G401.6 (cell line): ENCODE data around the gene RPGRIP1L.
"Not testable (repeated sequence)": the region's sequence is repeated elsewhere in the genome, so short reads cannot be mapped to it uniquely, and the experiment has no call there.

Experiments
- FAIRE-seq: peaks from 2 replicates; lab custom pipeline; 2012; peaks lifted over from hg19 to GRCh38; lab: Jason Lieb, UNC

The RPGRIP1L gene

DNA sequence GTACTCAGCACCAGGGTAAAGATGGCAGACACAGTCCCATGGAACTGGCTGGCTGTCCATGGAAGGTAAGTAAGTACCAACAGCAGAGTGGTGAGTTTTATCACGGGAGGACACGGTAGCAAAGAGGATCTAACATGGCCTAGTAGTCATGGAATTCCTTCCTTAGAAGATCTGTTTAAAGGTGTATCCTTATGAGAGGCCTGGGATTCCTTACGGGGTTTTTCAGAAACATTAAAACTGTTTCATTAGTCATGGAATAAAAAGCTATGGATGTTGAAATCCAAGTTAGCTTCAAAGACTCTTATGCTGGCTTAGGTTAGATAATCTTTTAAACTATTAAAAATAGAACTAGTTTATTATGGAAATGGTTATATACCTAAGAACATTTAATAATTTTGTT is 7.7 kb upstream of the RPGRIP1L start:
- no peak for FAIRE-seq

GRCh38 chr16:53708490-53708889 is 4.8 kb upstream of the RPGRIP1L start:
- no peak for FAIRE-seq

GRCh38 chr16:53707671-53708070 is 4.0 kb upstream of the RPGRIP1L start:
- no peak for FAIRE-seq

DNA sequence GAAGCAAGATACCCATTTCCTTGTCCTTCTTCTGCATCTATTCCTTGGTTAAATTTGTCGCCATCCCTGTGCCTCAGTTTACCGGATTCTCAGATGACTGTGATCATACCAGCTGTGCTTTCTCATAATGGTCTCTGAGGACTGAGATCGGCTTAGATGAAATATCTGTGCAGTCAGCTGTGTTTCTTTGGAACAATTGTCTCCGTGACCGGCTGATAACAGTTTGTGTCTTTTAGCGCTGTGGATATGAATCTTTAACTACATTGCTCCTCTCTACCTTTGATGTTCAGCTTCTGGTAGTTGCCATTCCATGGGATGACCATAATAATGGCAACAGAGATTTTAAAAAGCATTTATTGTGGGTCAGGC is 770 bp upstream of the RPGRIP1L start:
- FAIRE-seq = no peak

GRCh38 chr16:53698271-53698670 is 5.4 kb downstream of the RPGRIP1L start:
- not testable (repeated sequence) for FAIRE-seq

DNA sequence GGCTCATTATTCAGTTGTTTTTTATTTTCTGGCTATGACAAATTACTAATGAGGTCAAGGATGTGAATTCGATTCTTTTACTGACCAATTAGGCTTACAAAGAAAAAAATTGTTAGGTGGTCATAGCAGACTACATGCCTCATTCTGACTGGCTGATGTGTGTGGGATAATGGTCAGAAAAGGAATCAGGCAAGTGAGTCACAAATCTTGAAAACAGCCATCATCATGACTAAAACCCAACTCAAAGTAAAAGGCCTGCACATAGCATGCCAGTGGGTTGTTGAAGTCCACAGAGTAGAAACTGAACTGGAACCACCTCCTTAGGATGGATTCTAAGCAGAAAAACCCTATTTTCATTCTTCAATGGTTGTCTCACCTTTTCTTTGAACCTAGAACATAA is 8.6 kb downstream of the RPGRIP1L start:
- FAIRE-seq = no peak

DNA sequence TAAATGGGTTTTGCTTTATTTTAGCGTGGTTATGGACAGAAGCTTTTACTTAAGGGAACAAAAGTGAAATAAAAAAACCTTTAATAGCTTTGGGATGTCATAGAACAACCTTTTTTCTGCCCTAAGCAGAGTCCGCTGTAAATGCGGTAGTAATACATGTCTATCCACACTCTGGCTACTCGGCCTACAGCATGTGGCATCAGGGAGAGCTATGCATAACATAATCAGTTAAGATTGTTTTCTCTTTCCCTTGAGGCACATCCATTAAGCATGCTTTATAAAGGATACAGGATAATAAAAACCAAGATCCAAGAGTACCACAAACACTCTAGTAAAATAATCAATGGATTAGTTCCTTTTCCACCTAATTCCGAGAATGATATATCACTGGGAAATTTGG is 10.3 kb downstream of the RPGRIP1L start:
- no peak for FAIRE-seq

DNA sequence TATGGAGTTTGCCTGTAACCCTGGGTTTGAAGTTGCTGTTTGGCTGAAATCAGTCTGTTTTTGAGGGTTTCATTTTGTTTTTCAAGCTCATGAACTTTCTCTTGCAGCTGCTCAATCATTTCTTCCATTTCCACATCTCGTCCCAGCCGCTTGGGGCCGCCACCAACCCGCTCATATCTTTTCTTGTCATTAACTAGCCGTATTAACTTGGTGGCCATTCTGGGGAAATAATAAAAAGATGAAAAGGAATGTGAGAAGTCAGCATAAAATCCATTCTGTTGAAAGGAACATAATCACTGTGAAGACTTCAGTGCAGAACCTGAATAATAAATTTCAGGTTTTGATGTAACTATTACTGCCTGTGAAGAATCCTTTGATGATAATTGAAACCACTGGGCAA is 11.5 kb downstream of the RPGRIP1L start:
- FAIRE-seq = no peak

GRCh38 chr16:53690771-53691170 is 12.9 kb downstream of the RPGRIP1L start:
- FAIRE-seq = no peak

DNA sequence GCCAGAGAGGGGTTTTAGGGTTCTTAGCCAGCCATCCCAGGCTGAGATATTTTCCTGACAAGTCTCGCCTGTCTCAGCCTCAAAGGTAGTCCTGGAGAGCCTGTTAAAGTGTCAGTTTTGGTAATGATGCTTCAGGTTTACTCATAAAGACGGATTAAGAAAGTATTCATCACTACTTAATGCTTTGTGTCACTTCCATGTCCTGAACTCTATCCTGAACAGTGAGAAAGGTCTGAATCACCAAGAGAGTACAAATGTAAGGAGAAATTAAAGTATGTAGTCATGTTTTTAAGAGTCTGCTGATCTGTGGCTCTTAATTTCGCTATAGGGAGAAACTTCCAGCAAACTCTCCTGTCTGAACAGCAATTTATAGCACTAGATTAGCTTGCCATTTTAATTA is 14.0 kb downstream of the RPGRIP1L start:
- no peak for FAIRE-seq

GRCh38 chr16:53686710-53687109 is 16.9 kb downstream of the RPGRIP1L start:
- no peak for FAIRE-seq

GRCh38 chr16:53685334-53685733 is 18.3 kb downstream of the RPGRIP1L start:
- FAIRE-seq = not testable (repeated sequence)

GRCh38 chr16:53681354-53681753 is 22.3 kb downstream of the RPGRIP1L start:
- FAIRE-seq = no peak

DNA sequence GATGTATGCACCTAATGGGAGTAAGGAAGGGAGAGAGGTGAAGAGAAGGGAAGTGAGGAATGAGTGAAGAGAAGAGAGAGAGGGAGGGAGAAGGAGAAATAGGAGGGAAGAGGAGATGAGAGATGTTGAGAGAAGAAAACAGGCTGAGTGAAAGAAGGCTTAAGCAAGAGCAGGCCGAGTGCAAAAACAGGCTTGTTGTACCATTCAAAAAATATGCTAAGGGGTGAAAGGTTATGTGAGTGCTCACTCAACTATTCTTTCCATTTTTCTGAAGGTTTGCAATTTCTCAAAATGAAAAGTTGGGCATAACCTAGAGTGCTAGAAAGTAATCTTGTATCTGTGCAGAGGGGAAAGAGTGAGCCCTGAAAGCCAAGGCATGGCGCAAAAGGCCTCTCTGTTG is 22.9 kb downstream of the RPGRIP1L start:
- no peak for FAIRE-seq

- FAIRE-seq = no peak
Measured at GRCh38 chr16:53678756-53679343, 24.8 kb downstream of the RPGRIP1L start.

DNA sequence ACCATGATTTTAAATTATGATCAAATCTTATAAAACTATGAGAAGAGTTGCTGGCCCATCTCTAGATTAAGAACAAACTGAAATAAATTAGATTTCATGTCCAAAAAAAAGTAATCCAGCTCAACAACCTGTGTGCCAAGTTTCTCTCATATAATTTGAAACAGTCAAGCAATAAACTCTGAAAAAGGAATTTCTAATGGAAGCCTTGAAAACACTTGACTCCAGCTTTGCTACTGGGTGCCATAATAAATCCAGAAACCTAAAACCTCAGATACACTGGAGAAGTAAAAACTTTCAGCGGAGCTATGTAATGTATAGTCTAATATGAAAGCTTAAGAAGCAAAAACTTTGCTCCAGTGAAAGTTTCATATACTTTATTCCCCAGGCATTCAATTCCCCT is 25.5 kb downstream of the RPGRIP1L start:
- no peak for FAIRE-seq

DNA sequence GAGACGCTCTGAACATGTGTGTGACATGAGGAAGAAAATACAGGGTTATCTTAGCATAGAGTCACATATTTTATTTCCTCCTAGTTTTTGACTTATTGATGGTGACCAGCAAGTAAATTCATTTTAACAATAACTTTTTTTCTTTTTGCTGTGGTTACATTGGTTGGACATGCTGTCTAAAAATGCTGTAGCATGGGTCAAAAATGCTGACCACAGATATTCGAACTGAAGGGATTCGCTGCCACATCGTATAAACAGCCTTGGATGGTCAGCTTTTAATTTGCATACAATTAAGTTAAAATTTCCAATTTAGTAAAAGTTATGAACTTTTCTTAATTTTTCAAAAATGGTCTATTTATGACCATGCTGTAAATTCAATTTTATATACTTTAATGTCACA is 30.5 kb downstream of the RPGRIP1L start:
- no peak for FAIRE-seq

- no peak for FAIRE-seq
Measured at GRCh38 chr16:53672461-53672860, 31.2 kb downstream of the RPGRIP1L start.

- no peak for FAIRE-seq
Measured at GRCh38 chr16:53668869-53669268, 34.8 kb downstream of the RPGRIP1L start.

GRCh38 chr16:53666786-53667415 is 36.8 kb downstream of the RPGRIP1L start:
- FAIRE-seq = no peak

- no peak for FAIRE-seq
Measured at GRCh38 chr16:53664724-53665345, 38.8 kb downstream of the RPGRIP1L start.

- no peak for FAIRE-seq
Measured at GRCh38 chr16:53662072-53662471, 41.6 kb downstream of the RPGRIP1L start.

GRCh38 chr16:53654946-53655345 is 48.7 kb downstream of the RPGRIP1L start:
- peak; percentile 86 for FAIRE-seq

GRCh38 chr16:53651357-53651756 is 52.3 kb downstream of the RPGRIP1L start:
- FAIRE-seq = no peak
